Measurements from ENCODE around the gene PTGER1.

Gene PTGER1

GRCh38 chr19:14441041-14441938, 33.9 kb downstream of the PTGER1 start:
- DNase-seq (ENCODE audit: low read depth), result no peak

GRCh38 chr19:14440049-14440448, 35.1 kb downstream of the PTGER1 start:
- no peak for DNase-seq (ENCODE audit: low read depth)

GRCh38 chr19:14439014-14439413, 36.1 kb downstream of the PTGER1 start:
- no peak for DNase-seq (ENCODE audit: low read depth)

- no peak for DNase-seq (ENCODE audit: low read depth)
These were observed 37.5 kb downstream of the PTGER1 start for GRCh38 chr19:14437578-14438140.

- no peak for DNase-seq (ENCODE audit: low read depth)
These were observed 39.7 kb downstream of the PTGER1 start for GRCh38 chr19:14435320-14436050.

GRCh38 chr19:14434543-14435319, 40.4 kb downstream of the PTGER1 start:
- DNase-seq (ENCODE audit: low read depth), result peak; percentile 45

GRCh38 chr19:14433554-14434501, 41.3 kb downstream of the PTGER1 start:
- no peak for DNase-seq (ENCODE audit: low read depth)

GRCh38 chr19:14432791-14433553, 42.2 kb downstream of the PTGER1 start, which contains the start of gene PKN1:
TSS of gene PKN1 (plus strand) at chr19:14433306. CDS start at chr19:14433522, 216 bp downstream.
- DNase-seq (ENCODE audit: low read depth), result no peak

GRCh38 chr19:14430712-14431111, 44.4 kb downstream of the PTGER1 start:
- DNase-seq (ENCODE audit: low read depth), result no peak

- DNase-seq (ENCODE audit: low read depth), result no peak
These were observed 46.2 kb downstream of the PTGER1 start for GRCh38 chr19:14428882-14429416.

GRCh38 chr19:14427461-14427860, 47.7 kb downstream of the PTGER1 start:
- no peak for DNase-seq (ENCODE audit: low read depth)

GRCh38 chr19:14425696-14426138, 49.4 kb downstream of the PTGER1 start:
- no peak for DNase-seq (ENCODE audit: low read depth)

All from fibroblast of gingiva (primary cell).